HG02798 (cell line): ENCODE measurements around the gene MYH14.

Experiments
- ATAC-seq: cut with Tn5 transposase; IDR thresholded peaks from one replicate; pipeline ENCODE4 v1.9.1; 2021; ENCODE audit warnings: mild to moderate bottlenecking; ENCODE audit not compliant: unreplicated experiment, poor library complexity

Gene MYH14

DNA sequence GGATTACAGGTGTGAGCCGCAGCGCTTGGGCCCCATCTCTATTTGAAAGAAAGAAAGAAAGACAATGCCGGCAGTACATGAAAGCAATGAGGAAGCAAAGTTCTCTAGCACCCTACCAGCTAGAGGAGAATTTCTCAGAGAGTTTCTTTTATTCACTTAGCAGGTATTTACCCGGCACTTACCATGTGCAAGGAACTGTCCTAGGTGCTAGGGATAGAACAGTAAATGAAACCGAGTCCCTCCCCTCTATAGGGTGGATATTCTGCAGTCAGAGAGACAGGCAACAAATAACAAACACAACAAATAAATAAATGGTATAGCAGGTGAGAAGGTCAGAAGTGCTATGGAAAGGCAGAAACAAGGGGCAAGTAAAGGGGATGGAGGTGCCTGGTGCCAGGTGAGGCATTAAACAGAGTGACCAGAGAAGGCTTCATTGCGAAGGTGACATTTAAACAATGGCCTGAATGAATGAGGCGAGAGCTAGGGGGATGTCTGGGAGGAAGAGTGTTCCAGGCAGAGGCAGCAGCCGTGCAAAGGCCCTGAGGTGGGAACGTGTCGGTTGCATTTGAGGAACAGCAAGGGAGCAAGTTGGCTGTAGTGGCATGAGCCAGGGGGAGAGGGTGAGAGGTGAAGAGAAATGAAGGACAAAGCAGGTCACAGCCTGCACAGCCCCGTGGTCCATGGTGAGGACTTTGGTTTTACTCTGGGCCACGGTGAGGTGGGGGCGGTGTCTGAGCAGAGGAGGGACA lies 10.8 kb upstream of the MYH14 start:
- no peak for ATAC-seq

DNA sequence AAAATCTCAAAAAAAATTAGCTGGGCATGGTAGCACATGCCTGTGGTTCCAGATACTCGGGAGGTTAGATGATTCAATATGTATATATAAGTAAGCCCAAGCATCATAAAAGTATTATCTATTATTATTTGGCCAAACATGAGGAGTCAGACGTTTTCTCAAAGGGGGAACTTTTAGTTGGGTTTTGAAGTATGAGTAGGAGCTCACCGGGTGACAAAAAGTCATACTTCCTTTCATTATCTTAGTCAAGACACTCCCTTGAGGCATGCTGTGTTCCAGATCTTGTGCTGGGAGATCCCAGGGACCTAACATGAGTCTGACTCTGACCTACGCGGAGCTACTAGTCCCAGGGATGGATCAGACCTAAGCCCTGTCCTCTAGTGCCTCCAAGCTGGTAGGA lies 8.2 kb upstream of the MYH14 start:
- no peak for ATAC-seq

DNA sequence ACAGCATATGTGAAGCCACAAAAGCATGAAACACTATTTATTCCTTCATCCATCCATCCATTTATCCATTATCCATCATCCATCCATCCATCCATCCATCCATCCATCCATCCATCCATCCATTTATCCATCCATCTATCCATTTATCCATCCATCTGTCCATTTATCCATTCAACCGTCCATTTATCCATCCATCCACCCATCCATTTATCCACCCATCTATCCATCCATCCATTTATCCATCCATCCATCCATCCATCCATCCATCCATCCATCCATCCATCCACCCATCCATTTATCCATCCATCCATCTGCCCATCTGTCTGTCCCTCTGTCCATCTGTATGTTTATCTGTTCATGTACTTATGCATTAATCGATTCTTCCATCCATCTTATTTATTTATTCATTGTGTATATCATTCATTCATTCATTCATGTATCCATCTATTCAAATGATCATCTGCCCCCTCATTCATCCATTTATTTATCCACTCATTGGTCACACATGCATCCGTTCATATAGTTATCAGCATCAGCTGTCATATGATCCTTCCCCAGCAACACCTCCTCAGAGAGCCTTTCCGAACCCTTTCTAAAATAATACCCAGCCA lies 7.0 kb upstream of the MYH14 start:
- no peak for ATAC-seq

DNA sequence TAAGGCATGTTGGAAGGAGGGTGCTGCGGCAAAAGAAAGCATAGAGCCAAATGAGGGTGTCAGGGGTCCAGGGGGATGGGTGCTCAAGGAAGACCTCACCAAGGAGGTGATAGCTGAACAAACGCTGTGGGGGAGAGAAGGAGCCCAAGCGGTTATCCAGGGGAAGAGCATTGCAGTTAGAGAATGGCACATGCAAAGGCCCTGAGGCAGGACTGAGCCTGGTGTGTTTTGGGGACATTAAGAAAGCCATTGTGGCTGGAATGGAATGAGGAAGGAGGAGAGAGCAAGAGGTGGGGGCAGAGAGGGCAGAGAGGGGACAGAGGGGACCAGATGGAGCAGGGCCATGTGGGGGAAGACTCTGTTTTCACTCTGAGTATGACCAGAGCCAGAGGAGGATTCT lies 6.1 kb upstream of the MYH14 start:
- ATAC-seq, result no peak

DNA sequence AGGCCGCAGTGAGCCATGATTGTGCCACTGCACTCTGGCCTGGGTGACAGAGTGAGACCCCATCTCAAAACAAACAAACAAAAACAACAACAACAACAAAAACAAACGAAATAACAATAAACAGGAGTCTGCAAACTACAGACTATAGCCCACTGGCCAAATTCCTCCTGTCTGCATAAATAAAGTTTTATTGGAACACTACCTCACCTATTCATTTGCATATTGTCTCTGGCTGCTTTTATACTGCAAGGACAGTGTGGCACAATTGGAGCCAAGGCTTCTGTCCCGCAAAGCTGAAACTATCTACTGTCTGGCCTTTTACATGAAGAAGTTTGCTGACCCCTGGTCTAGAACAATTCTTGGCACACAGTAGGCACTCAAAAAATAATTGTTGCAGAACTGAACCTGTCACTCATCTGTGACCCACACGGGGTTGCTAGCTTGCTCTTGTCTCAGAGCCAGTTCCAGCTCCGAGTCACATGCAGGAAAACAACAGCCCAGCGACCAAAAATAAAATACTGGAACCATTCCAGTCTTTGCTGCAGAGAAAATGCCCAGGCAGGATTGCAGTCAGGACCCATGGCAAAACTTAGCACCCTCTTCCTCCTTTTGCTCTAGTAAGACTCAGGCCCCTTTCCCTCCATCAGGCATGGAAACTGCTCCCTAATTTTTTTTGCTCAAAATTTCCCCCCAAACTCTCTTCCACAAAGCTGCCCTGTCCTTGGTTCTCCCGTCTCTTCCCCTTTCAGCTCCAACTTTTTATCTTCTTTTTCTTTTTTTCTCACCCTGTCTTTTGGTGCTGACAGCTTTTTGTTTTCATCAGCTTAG lies 4.8 kb upstream of the MYH14 start:
- ATAC-seq, result no peak

DNA sequence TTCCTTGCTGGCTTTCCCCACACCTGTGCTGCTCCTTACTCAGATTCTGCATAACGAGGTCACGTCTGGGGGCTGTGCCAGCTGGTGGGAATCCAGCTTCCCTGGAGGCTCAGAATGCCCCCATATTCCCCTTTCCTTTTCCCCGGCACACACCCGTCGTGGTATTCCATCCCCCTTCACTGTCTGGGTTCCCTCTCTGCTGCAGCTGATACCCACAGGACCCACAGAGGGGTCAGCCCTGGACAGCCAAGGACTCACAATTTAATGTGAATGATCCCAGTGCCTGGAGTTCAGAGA lies 4.2 kb upstream of the MYH14 start:
- no peak for ATAC-seq

DNA sequence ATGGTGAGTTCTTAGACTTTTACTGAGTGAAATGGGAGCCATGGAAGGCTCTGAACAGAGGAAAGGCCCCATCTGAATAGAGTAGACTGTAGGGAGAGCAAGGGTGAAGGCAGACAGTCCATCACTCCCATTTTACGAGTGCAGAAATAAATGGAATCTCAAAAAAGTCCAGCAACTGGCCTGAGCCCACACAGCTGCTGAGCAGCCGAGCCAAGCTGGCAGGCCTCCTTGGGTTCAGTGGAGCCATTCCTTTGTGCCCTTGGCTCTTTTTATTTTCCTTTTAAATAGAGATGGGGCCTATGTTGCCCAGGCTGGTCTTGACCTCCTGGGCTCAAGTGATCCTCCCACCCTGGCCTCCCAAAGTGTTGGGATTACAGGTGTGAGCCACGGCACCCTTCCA lies 1.0 kb upstream of the MYH14 start:
- ATAC-seq, result no peak

DNA sequence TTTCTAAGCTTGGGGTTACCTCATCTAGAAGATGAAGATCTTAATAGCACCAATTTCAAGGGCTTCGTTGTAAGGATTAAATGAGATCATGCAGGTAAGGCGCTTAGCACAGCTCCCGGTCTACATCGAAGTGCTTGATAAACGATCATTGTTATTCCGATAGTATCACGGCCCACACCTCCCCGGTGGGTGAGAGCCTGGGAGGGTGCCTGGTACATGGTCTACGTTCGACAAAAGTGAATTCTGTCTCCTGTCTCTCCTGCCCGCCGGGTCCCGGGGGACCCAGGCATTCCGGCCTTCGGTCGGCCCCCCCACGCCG lies 501 bp upstream of the MYH14 start:
- ATAC-seq, result no peak

DNA sequence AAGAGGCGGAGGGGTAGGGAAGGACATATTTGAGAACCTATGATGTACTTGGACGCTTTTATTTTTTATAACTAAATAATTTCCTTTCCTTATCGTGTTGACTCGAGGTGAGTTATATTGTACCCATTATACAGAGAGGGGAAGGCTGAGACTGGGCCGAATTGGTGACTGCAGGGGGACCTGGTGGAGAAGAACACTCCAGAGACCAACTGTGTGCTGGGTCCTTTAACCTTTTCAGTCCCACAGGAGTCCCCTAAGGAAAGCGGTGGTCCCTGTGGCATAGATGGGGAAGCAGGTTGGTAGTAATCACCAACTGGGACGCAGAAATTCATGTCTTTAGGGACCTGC lies 633 bp downstream of the MYH14 start:
- ATAC-seq, result no peak

DNA sequence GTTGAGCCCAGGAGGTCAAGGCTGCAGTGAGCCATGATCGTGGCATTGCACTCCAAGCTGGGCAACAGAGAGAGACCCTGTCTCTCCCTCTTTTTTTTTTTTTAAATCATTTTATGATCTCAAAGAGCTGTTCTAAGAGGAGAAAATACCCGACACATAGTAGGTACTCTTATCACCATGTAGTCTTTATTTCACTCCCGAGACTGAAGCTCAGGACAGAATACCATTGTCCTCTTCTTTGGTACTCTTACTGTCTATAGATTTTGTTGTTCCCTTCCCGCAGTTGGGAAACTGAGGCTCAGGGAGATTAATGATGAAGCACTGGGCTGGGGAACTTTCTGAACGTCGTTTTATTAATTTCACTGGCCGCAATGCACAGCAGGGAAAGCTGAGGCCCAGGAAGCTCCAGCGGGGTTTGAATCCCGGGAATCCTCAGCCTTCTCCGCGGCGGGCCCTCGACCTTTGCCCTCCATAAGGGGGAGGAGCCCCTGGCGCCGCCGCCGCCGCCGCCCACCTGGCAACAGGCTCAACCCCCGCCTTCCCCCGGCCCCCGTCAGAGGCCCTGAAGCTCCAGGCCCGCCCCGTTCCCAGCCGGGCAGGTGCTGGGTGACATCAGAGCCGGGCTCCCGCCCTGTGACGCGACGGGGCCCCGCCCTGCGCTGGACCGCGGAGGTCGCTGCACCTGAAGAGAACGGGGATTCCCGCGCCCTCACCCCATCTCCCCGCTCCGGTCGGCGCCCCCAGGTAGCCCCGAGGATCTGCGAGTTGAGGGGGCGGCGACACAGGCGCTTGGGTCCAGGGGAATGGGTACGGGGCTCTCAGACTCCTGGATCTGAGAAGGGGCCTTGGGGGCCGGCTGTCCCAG lies 1.6 kb downstream of the MYH14 start:
- ATAC-seq, result no peak

DNA sequence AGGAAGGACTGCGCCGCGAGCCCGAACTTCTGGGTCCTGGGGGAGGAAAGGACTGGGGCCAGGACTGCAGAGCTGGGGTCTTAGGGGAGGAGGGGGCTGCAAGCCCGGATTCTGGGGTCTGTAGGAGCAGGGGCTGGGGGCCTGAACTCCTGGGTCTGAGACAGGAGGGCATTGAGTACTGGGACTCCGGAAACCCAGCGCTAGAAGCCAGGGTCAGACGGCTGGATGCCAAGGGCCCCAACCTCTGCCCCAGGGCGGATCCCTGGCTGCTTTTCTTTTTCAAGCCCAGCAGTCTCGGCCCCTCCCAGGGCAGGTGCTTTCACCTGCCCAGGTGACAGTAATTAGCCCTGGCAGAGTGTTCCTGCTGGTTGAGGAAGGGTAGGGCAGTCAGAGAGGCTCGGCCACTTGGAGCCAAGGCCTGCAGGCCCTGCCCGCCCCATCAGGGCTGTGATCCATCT lies 2.3 kb downstream of the MYH14 start:
- ATAC-seq, result no peak

DNA sequence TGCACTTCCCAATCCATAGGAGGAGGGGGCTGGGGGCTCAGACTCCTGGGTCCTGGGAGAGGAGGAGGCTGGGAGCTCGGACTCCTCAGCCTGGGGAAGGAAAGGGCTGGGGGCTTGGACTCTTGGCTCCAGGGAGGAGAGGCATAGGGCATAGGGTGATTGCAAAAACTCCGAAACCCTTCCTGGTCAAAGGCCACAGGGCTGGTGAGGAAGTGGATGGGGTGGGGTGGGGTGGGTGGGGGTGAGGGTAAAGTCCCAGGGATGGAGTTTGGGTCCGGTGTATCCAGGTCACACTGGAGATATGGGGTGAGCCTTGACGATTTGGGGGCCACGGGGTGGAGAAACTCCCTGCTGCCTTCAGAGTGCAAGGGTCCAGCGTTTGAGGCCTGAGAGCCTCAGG lies 2.8 kb downstream of the MYH14 start:
- no peak for ATAC-seq

DNA sequence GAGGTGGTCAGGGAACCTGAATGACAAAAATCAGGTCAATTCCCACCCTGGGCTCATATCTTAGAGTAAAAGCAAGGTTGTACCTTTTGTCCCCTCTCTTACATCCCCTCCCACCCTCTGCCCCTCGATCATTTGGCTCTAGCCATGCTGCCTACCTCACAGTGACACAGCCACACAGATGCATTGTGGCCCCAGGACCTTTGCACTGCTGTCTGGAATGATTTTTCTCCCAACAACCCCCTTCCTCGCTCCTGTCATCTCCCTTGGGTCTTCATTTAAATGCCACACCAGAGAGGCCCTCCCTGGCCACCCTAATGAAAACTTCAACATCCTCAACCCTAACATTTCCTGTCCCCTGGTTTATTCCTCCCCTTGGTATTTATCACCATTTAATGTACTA lies 4.3 kb downstream of the MYH14 start:
- no peak for ATAC-seq

DNA sequence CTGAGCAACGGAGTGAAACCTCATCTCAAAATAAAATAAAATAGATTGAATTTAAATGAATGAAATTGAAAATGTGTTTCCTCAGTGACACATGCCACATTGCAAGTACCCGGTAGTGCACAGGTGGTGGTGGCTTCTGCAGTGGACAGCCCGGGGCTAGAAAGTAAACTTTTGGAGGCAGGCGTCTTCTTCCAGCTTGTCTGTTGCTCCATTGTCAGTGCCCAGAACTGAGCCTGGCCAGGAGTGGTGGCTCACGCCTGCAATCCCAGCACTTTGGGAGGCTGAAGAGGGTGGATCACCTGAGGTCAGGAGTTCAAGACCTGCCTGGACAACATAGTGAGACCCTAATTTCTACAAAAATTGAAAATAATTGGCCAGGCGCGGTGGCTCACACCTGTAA lies 5.7 kb downstream of the MYH14 start:
- ATAC-seq, result no peak

DNA sequence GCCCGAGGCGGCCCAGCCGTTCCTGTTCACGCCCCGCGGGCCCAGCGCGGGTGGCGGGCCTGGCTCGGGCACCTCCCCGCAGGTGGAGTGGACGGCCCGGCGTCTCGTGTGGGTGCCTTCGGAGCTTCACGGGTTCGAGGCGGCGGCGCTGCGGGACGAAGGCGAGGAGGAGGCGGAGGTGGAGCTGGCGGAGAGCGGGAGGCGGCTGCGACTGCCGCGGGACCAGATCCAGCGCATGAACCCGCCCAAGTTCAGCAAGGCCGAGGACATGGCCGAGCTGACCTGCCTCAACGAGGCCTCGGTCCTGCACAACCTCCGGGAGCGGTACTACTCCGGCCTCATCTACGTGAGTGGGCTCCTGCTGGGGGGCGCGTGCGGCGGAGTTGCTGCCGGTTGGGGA lies 7.0 kb downstream of the MYH14 start:
- no peak for ATAC-seq

DNA sequence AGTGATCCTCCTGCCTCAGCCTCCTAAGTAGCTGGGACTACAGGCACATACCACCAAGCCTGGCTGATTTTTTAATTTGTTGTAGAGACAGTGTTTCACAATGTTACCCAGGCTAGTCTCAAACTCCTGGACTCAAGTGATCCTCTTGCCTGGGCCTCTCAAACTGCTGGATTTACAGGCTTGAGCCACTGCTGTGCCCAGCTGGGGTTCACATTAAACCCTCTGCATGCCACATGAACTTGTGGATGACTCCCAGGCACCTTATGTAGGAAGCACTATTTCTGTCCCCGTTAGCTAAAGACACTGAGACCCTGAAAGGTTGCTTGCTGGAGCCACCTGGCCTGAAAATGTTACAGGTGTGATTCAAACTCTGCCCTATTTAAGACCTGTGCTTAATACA lies 10.5 kb downstream of the MYH14 start:
- ATAC-seq, result no peak

DNA sequence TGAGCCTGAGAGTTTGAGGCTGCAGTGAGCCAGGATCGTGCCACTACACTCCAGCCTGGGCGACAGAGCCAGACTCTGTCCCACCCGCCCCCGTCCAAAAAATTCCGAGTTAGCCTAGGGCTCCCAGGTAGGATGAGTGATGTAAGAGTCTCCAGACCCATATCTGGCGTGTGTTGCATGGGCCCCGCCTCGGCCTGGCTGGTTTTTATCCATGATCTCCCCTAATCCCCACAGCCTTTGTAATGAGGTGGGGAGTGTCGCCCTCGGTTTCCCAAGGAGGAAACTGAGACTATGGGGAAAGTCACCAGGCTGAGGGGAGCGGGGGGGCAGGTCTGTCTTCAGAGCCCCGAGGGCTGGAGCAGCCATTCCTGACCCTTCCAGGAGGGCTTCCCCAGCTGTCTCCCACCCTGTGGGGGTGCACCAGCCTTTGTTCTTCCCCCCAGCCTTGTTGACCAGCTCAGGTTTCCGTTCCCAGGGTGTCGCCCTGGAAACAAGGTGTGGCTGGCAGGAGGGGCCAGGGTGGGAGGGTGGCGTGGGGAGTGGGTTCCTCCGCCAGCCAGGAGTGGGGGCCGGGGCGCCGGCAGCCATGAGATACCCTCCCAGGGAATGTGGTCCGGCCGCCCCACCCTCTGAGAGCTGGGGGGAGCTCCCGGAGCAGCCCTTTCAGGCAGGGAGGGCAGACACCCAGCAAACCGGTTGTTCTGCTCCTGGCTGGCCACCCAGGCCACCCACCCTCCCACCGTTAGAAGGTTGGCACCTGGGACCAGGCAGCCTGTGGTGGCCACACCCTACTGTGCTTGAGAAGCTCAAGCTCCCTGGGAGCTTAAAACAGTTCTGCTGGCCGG lies 11.5 kb downstream of the MYH14 start:
- ATAC-seq, result no peak

DNA sequence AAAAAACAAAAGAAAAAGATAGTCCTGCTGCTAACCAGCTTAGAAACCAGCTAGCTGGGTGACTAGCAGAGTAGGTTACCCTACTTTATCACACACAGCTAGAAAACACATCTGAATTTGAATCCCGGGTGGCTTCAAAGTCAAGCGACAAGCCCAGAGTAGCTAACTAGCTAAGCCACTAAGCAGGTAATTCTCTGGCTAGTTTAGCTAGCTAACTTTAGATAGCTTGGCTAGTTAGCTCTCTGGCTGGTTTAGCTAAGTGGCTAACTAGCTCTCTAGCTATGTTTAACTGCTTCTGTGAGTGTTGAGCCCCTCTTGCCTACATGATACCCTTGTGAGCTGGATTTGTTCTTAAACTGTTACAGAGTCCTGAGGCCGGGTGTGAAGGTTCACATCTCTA lies 12.4 kb downstream of the MYH14 start:
- ATAC-seq, result no peak

DNA sequence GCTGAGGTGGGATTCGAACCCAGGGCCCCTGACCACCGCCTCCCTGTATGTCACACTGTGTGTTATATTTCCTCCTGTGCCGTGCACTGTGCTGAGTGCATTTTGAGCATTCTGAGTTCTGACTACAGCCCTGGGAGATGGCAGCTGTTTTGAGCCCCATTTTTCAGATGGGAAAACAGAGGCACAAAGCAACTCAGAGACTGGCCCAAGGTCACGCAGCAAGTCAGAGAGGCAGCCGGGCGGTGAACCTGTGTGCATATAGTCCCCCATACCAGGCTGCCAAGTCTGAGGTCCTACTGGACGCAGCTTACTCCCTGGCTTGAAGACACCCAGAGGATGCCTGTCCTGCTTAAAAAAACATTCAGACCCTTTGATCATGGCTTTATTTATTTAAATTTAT lies 17.7 kb downstream of the MYH14 start:
- ATAC-seq, result no peak
